DOHH2 (cell line): Measurements from ENCODE around the gene MARCHF3.

Experiments used
- CTCF ChIP-seq: fragments of 200-600 bp; sonication (generic); IDR thresholded peaks from one replicate; pipeline ENCODE4 v1.5.1; 2014; ENCODE audit warnings: antibody characterized with exemption, mild to moderate bottlenecking, low read depth, low read length; ENCODE audit not compliant: poor library complexity, severe bottlenecking
- EZH2phosphoT487 ChIP-seq: fragments of 200-600 bp; sonication (generic); IDR thresholded peaks from 2 replicates; pipeline ENCODE4 v1.6.1; 2017; ENCODE audit warnings: borderline replicate concordance, mild to moderate bottlenecking, antibody characterized with exemption, low read length, moderate library complexity, mixed read lengths

GRCh38 chr5:126863402-126863801, 167.0 kb downstream of the MARCHF3 start:
- TF ChIP-seq CTCF = no peak
- TF ChIP-seq EZH2phosphoT487 = no peak
